GM12865 (cell line): ENCODE measurements around the gene PSMA7.

Experiments
- DNase-seq: peaks from one replicate; pipeline ENCODE4 v3.0.0; 2010; ENCODE audit warnings: low read depth
- H3K4me3 ChIP-seq: 2 replicates; pipeline ENCODE4 v1.5.1; 2011; ENCODE audit warnings: mild to moderate bottlenecking, low read depth, low read length, control low read depth
- TF ChIP-seq, protein P1 (sequence below): IDR thresholded peaks from 2 replicates; pipeline ENCODE4 v1.5.1; 2011; ENCODE audit warnings: low read length, control low read depth, low read depth, inconsistent platforms; ENCODE audit not compliant: insufficient read depth; ENCODE audit errors: missing control alignments

Gene PSMA7

DNA sequence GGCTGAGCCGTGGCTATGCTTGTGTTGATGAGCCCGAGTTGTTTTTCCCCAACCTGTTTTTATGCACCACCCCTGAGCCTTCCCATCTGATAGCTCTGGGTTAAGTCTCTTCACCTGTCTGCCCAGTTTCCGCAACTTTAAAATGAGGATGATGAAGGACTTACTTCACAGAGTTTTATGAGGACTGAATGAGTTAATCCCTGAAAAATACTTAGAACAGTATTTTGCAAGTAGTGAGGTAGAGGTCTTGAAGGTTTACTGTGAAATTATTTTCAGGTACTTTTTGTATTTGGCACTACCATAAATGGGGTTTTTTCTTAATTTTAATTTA, 42.9 kb upstream of the PSMA7 start:
- TF ChIP-seq, protein P1, sequence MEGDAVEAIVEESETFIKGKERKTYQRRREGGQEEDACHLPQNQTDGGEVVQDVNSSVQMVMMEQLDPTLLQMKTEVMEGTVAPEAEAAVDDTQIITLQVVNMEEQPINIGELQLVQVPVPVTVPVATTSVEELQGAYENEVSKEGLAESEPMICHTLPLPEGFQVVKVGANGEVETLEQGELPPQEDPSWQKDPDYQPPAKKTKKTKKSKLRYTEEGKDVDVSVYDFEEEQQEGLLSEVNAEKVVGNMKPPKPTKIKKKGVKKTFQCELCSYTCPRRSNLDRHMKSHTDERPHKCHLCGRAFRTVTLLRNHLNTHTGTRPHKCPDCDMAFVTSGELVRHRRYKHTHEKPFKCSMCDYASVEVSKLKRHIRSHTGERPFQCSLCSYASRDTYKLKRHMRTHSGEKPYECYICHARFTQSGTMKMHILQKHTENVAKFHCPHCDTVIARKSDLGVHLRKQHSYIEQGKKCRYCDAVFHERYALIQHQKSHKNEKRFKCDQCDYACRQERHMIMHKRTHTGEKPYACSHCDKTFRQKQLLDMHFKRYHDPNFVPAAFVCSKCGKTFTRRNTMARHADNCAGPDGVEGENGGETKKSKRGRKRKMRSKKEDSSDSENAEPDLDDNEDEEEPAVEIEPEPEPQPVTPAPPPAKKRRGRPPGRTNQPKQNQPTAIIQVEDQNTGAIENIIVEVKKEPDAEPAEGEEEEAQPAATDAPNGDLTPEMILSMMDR, result no peak
- no peak overlapping the region for H3K4me3 ChIP-seq
- DNase-seq, result no peak

DNA sequence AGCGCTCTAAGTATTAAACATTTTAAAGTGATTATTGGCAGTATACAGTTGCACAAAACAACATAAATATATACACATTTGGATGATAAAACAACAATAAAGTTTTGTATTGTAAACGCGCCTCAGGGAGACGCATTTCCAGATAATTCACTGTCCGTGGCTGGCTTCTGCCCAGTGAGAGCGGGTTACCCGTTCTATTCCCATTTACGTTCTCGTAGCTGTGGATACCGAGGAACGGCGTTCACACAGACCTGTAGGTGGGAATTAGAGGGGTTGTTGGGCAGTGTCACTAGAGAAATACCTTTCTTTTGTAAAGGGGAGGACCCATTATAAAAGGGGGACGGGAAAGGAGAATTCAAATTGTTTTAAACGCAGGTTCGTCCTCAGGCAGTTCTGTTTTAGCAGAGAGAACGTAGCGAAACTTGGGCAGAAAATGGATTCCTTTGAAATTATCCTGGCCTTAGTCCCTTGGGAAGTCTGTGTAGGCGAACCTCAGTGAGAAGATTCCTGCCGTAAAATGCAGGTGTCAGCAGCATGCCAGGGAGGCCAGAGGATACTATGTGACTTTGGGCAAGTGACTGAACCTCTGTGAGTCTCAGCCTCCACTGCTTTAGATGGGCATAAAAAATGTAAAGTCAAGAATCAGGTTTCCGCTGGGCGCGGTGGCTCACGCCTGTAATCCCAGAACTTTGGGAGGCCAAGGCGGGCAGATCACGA, 40.4 kb upstream of the PSMA7 start:
- H3K4me3 ChIP-seq, result peak overlapping the region; percentile 97
- TF ChIP-seq, protein P1, result no peak
- no peak for DNase-seq

DNA sequence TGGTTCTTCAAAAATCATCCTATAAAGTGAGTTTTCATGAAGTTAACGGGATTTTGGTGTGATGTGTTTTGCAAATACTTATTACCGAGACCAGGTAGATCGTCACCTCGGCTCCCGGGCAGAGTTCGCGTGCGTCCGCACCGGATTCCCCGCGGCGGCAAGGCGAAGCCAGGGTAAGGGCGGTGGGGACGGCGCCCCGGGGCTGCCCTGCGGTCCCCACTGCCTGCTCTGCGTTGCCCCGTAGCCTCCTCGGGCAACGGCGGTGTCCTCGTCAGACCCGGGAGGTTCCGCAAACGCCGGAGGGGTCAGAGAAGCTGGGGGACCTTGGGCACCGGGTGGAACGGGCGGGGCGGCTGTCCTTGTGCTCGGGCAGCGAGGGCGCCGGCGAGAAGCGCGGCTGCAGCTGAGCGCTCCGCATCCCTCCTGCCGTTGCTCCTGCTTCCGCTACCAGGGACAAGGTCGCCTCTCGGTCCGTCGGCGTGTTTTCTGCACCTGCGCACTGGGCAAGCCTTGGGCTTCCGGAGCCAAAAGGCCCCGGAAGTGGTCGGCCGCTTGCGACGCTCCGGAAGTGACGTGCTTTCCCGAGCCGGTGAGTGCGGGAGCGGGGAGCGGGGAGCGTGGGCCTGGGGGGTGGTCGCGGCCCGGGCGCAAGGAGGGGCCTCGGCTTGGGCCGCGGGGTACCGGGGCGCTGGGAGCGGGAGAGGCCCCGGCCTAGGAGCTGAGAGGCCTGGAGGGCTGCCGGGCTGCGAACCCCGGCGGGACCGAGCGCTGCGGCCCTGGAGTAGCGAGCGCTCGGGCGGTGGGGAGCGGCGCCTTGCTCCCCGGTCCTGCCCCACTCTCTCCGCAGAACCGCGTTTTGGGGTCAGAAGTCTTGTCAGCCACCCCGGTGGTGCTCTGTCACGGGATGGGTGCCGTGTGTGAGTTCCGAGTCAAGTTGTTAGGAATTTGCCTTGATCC, 39.6 kb upstream of the PSMA7 start, which contains the start of gene MTG2:
Gene MTG2, plus strand, starts transcription at position 560 of the 957 bp plus-strand sequence. CDS start 10,393 bp downstream, outside the sequence.
- DNase-seq, result peak; percentile 98
- H3K4me3 ChIP-seq, result peak within 1 kb of the TSS; percentile 97
- TF ChIP-seq, protein P1, result no peak

DNA sequence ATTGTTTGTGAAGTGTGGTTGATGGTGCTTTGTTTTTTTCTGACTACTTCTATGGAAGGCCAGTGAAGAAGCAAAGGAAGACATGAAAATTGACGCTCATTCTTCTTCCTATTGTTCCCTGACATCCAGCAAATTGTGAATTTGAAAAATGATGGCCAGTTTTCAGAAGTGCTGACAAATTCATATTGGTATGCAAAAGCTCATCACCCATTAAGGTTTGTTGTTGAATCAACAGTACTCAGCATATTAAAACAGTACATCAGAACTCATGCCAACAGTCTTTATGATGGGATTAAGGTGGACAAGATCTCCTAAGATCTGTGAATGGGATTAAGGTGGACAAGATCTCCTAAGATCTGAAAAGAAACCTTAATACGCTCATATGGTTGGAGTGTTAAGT, 38.6 kb upstream of the PSMA7 start:
- DNase-seq, result no peak
- TF ChIP-seq, protein P1, result no peak
- H3K4me3 ChIP-seq, result peak overlapping the region; percentile 97

DNA sequence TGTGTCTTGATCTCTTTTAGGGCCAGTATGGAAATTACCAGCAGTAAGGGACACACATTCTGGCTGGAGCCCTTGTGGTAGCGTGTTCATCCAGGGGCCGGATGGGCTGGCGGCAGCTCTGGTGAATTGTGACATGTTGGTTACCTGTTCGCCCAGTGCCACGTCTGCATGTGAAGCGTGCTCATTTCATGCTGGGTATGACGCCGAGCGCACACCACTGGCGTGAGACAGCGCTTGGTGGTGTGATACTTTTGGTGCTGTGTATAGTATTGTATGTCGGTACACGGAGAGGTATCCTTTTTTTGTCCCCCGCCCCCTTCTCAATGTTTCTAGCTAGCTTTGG, 35.9 kb upstream of the PSMA7 start:
- TF ChIP-seq, protein P1, result no peak
- no peak overlapping the region for H3K4me3 ChIP-seq
- DNase-seq, result no peak

DNA sequence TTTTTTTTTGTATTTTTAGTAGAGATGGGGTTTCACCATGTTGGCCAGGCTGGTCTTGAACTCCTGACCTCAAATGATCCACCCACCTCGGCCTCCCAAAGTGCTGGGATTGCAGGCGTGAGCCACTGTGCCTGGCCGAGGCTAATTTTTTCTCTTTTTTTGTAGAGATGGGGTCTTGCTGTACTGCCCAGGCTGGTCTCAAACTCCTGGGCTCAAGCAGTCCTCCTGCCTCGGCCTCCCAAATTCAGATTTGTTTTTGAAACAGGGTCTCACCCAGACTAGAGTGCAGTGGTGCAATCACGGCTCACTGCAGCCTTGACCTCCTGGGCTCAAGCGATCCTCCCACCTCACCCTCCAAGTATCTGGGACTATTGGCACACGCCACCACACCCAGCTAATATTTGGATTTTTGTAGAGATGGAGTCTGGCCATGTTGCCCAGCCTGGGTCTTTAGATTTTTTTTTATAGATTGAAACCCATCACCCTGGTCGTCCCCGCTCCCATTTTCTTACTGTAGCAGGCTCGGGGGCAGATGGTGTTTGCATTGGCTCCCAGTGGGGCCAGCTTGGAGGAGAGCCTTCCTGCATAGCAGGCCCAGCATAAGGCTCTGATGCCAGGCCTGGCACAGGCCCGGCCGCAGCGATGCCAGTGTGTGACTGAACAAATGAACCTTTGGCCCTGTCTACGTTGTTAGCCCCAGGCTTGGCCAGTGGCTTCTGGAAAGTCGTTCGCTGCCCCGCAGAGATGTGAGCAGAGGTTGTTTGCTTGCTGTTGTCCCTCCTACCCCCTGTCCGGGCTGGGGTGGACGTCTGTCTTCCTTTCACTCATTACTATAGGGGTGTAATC, 35.3 kb upstream of the PSMA7 start:
- DNase-seq, result no peak
- H3K4me3 ChIP-seq, result no peak overlapping the region
- TF ChIP-seq, protein P1, result no peak
